A673 (cell line): ENCODE data around the gene DLX5. TPM values are rescaled to one million over a fixed set of nuclear protein-coding genes. Genes with fewer than 3 reads are reported as not detected.
"Not testable (repeated sequence)": the region's sequence is repeated elsewhere in the genome, so short reads cannot be mapped to it uniquely, and the experiment has no call there.

ENCODE experiments used
- BruUV-seq: library from RNA; stranded (reverse); fragments of 400-500 nt; replicated peaks from 2 replicates; lab custom pipeline; 2021; lab: Mats Ljungman, UMichigan
- CTCF ChIA-PET: fragments of 300-600 bp; sonication (Branson Sonifier 250); formaldehyde crosslinking; loops from one replicate; lab custom pipeline; 2022; ENCODE audit warnings: antibody characterized with exemption; lab: Charles Lee
- POLR2A ChIA-PET: fragments of 300-600 bp; sonication (Branson Sonifier 250); formaldehyde crosslinking; loops from one replicate; lab custom pipeline; 2022; ENCODE audit warnings: antibody characterized with exemption; ENCODE audit not compliant: low non-redundant PET; lab: Charles Lee
- DNase-seq: peaks from one replicate; pipeline ENCODE4 v3.0.0-alpha.2; 2015; ENCODE audit warnings: low spot score
- H3K27ac ChIP-seq: fragments of 200-600 bp; sonication (generic); 2 replicates; pipeline ENCODE4 v1.5.1; 2016; ENCODE audit warnings: mixed run types, low read depth, mild to moderate bottlenecking, mixed read lengths, antibody characterized with exemption, low read length; ENCODE audit not compliant: poor library complexity, severe bottlenecking
- H3K27me3 ChIP-seq: fragments of 200-600 bp; sonication (generic); replicated peaks from 2 replicates; pipeline ENCODE4 v1.6.1; 2017; ENCODE audit warnings: mixed run types, low read depth, mild to moderate bottlenecking, mixed read lengths, antibody characterized with exemption, low read length; ENCODE audit not compliant: insufficient read depth, poor library complexity
- H3K36me3 ChIP-seq: fragments of 200-600 bp; sonication (generic); 2 replicates; pipeline ENCODE4 v1.6.1; 2016; ENCODE audit warnings: mixed run types, mild to moderate bottlenecking, mixed read lengths, antibody characterized with exemption, low read length; ENCODE audit not compliant: insufficient read depth, poor library complexity, severe bottlenecking
- H3K4me1 ChIP-seq: fragments of 200-600 bp; sonication (generic); 2 replicates; pipeline ENCODE4 v1.6.1; 2017; ENCODE audit warnings: mixed run types, mild to moderate bottlenecking, mixed read lengths, antibody characterized with exemption, low read length; ENCODE audit not compliant: insufficient read depth, poor library complexity, severe bottlenecking
- H3K4me3 ChIP-seq: fragments of 200-600 bp; sonication (generic); 2 replicates; pipeline ENCODE4 v1.5.1; 2016; ENCODE audit warnings: low read depth, mixed run types, mild to moderate bottlenecking, mixed read lengths, low read length; ENCODE audit not compliant: poor library complexity, severe bottlenecking
- H3K9me3 ChIP-seq: fragments of 200-600 bp; sonication (generic); 2 replicates; pipeline ENCODE4 v1.6.1; 2016; ENCODE audit warnings: mixed run types, low read depth, mild to moderate bottlenecking, mixed read lengths, antibody characterized with exemption, low read length; ENCODE audit not compliant: poor library complexity, severe bottlenecking
- EZH2 ChIP-seq: fragments of 200-600 bp; sonication (generic); IDR thresholded peaks from 2 replicates; pipeline ENCODE4 v1.6.1; 2017; ENCODE audit warnings: borderline replicate concordance, low read depth, mild to moderate bottlenecking, mixed read lengths, antibody characterized with exemption, low read length; ENCODE audit not compliant: poor library complexity, severe bottlenecking
- intact Hi-C: fragments of 100-400 bp; cut with micrococcal nuclease; formaldehyde crosslinking; loops from one replicate; pipeline ENCODE4 v1.10.0; 2022; ENCODE audit not compliant: unreplicated experiment
- total RNA-seq: library from RNA; stranded (reverse); gene quantifications from 2 replicates; pipeline ENCODE4 v1.2.3, GENCODE V29; 2021
- TF ChIP-seq, protein P1 (sequence below): fragments of 300-800, 200-600 bp; sonication (generic); conservative IDR thresholded peaks from 2 replicates; pipeline ENCODE4 v1.5.1; 2017; ENCODE audit warnings: low read depth, mild to moderate bottlenecking, antibody characterized with exemption, low read length, moderate library complexity, mixed read lengths

DLX5 gene
- total RNA-seq, 1 experiment from 2014 or later, result 69.6 TPM

DNA sequence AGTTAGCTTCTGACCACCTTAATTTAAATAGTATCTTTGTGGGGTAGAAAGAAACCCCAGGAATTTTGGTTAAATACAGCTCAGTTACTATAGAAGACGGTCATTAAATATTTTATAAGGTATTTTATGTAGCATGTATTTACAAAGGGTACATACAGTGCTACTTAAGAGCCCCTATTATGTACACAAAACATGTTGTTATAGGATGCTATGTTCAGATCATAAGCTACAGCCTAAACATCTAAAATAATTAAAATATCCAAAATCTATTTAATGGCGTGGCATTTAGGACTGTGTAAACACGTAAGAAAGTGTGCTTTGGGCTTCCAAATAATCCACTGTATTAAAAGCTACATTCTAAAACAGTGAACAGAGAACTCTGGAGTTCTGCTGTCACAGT lies 39.4 kb upstream of the DLX5 start:
- H3K27me3 ChIP-seq, result no peaks in the 10 kb centered on the region
- no TSS peak for BruUV-seq
- TF ChIP-seq, protein P1, sequence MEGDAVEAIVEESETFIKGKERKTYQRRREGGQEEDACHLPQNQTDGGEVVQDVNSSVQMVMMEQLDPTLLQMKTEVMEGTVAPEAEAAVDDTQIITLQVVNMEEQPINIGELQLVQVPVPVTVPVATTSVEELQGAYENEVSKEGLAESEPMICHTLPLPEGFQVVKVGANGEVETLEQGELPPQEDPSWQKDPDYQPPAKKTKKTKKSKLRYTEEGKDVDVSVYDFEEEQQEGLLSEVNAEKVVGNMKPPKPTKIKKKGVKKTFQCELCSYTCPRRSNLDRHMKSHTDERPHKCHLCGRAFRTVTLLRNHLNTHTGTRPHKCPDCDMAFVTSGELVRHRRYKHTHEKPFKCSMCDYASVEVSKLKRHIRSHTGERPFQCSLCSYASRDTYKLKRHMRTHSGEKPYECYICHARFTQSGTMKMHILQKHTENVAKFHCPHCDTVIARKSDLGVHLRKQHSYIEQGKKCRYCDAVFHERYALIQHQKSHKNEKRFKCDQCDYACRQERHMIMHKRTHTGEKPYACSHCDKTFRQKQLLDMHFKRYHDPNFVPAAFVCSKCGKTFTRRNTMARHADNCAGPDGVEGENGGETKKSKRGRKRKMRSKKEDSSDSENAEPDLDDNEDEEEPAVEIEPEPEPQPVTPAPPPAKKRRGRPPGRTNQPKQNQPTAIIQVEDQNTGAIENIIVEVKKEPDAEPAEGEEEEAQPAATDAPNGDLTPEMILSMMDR, result no peak
- no peak for TF ChIP-seq EZH2
- ChIA-PET CTCF (no interaction called here), POLR2A (no interaction called here)
- no peak overlapping the region for H3K27ac ChIP-seq
- intact Hi-C loops, result no loop called here
- no peaks in the 10 kb centered on the region for H3K9me3 ChIP-seq
- H3K4me3 ChIP-seq, result no peak overlapping the region
- no peak for DNase-seq
- no peaks in the 10 kb centered on the region for H3K36me3 ChIP-seq
- no peaks in the 10 kb centered on the region for H3K4me1 ChIP-seq

DNA sequence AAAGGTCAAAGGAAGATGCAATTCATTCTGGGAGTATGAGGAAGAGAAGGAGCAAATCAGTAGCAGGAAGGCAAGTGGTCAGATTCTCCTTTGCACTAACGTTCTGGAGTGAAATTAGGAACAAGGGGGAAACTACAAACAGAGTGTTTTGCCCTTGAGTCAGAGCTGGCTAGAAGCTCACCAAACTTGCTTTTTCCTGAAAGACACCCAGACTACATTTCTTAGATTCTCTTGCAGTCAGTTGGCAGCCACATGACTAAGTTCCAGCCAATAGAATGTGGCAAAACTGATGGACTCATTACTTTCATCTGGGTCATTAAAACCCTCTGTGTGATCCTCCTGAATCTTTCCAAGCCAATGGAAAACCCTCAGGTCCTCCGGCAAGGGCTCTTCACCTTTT lies 18.6 kb upstream of the DLX5 start:
- no peak for TF ChIP-seq EZH2
- TF ChIP-seq, protein P1, result no peak
- no peaks in the 10 kb centered on the region for H3K4me1 ChIP-seq
- BruUV-seq, result no TSS peak
- ChIA-PET POLR2A (no interaction called here), CTCF (no interaction called here)
- H3K27ac ChIP-seq, result no peak overlapping the region
- no peaks in the 10 kb centered on the region for H3K36me3 ChIP-seq
- no peak for DNase-seq
- intact Hi-C loops, result no loop called here
- H3K9me3 ChIP-seq, result no peaks in the 10 kb centered on the region
- H3K27me3 ChIP-seq, result no peaks in the 10 kb centered on the region
- no peak overlapping the region for H3K4me3 ChIP-seq

DNA sequence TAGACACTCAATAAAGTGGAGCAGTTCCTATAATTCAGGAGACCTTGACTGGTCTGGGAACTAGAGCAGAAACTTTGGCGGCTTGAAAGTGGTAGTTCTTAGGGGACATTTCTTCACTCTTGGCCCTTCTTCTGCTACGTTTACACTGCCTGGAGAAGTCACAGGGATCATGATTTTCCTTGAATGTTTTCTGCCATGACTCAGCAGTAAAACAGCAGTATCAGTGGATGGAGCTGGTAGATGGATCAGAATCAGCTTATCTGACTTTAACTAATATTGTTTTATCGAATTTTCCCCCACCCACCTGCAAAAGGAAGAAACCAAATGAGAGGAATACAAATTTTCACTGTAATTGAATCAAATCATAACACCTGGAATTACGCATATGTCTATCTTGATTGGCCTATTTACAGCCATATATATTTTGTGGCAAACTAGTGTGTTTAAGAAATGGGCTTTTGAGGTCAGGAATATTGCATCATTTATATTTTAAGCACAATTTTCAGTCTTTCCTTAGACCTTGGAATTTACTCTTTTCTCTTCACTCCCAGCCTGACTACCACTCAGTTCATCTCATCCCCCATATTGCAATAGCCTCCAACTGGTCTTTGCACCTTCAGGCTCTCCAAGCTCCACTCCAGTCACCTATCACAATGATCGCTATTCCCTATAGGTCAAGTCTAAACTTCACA lies 14.9 kb upstream of the DLX5 start:
- ChIA-PET POLR2A (no interaction called here), CTCF (no interaction called here)
- intact Hi-C loops, result no loop called here
- H3K27me3 ChIP-seq, result no peaks in the 10 kb centered on the region
- no peak overlapping the region for H3K27ac ChIP-seq
- H3K9me3 ChIP-seq, result no peaks in the 10 kb centered on the region
- H3K4me1 ChIP-seq, result no peaks in the 10 kb centered on the region
- DNase-seq, result no peak
- no TSS peak for BruUV-seq
- TF ChIP-seq, protein P1, result no peak
- TF ChIP-seq EZH2, result no peak
- H3K36me3 ChIP-seq, result no peaks in the 10 kb centered on the region
- no peak overlapping the region for H3K4me3 ChIP-seq

DNA sequence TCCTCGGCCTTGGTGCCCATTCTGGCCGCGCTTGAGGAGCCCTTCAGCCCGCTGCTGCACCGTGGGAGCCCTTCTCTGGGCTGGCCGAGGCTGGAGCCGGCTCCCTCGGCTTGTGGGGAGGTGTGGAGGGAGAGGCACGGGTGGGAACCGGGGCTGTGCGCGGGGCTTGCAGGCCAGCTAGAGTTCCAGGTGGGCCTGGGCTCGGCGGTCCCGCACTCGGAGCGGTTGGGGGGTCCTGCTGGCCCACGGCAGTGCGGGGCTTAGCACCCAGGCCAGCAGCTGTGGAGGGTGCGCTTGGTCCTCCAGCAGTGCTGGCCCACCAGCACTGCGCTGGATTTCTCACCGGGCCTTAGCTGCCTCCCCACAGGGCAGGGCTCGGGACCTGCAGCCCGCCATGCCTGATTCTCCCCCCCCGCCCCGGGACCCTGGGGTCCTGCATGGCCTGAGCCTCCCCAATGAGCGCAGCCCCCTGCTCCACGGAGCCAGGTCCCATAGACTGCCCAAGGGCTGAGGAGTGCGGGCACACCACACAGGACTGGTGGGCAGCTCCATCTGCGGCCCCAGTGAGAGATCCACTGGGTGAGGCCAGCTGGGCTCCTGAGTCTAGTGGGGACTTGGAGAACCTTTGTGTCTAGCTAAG lies 9.7 kb upstream of the DLX5 start:
- H3K27ac ChIP-seq, CTCF ChIA-PET, H3K27me3 ChIP-seq, H3K4me3 ChIP-seq, intact Hi-C loops, DNase-seq, H3K4me1 ChIP-seq, BruUV-seq, H3K9me3 ChIP-seq, POLR2A ChIA-PET, H3K36me3 ChIP-seq: not testable (repeated sequence)
